ENCODE data around the gene EIF2AK2.

EIF2AK2 gene

DNA sequence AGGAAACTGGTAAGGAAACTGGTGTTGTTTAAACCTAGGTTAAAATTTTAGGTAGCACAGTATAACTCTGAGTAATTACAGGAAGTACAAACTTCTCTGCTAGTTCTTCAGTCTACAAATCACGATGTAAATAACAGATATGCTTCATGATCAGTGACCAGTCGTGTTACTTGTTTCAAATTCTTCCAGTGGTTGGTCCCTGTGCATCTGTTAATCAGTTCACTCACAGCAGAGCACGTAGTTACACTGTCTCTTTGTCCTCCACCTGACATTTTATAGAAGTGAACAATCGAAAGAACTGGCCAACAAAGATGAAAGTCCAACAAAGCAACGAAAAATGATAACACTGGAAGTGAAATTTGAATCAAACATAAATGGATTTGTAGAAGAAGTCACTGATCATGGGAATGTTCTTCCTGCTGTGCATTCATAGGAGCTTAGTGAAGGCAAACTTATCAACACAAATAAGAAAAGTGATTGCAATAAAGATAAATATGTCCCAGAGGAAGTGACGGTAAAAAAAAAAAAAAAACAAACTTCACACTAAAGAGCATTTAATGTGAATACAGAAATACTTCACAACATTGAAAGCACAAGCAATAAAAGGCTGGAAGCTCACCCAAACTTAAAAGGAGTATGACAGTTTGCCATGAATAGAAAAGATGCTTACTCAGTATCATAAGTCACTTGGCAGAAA is 7.0 kb downstream of the EIF2AK2 start:
- no peak for DNase-seq (ENCODE audit: low read depth in 1 of 2, low spot score in 1 of 2)
- no peak overlapping the region for H3K27ac ChIP-seq (replicated peaks)
- no peak overlapping the region for H3K4me3 ChIP-seq (replicated peaks; ENCODE audit: insufficient read depth, low read length)
- TF ChIP-seq SPI1 (IDR thresholded peaks at IDR 0.05; ENCODE audit: borderline replicate concordance, low read depth) (no peak), GABPA (IDR thresholded peaks at IDR 0.05; ENCODE audit: low read depth) (no peak)
- no peaks in the 10 kb centered on the region for H3K27me3 ChIP-seq (ENCODE audit: insufficient read depth, poor library complexity, severe bottlenecking)

DNA sequence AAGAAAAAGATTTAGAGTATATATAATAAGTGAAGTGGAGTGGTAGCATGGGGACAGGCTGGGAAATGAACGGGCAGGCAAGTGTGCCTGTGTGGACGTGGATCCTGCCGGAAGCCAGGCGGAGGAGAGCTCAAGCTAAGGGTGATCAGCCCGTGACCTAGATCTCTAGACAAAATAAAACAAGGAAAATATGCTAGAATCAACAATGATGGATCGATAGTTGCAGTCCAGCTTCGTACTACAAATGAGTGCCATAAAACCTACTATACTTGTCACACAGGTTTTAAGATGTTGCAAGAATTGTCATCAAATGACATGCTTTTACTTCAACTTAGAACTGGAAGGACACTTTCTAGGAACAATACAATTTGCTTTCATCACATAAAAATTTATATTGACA is 8.5 kb downstream of the EIF2AK2 start:
- Histone ChIP-seq H3K4me3 (replicated peaks; ENCODE audit: insufficient read depth, low read length) (no peak overlapping the region), H3K27me3 (ENCODE audit: insufficient read depth, poor library complexity, severe bottlenecking) (no peaks in the 10 kb centered on the region)

DNA sequence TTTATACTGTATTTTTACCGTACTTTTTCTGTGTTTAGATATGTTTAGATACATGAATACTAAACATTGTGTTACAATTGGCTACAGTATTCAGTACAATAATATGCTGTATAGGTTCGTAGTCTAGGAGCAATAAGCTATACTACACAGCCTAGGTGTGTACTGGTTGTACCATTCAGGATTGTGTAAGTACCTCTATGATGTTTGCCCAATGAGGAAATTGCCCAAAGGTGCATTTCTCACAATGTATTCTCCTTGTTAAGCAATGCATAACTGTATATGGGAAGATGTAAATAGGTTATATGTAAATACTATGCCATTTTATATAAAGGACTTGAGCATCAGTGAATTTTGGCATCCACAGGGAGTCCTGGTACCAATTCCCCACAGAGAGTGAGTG is 10.7 kb downstream of the EIF2AK2 start:
- Histone ChIP-seq H3K27me3 (ENCODE audit: insufficient read depth, poor library complexity, severe bottlenecking) (no peaks in the 10 kb centered on the region), H3K27ac (replicated peaks) (peak overlapping the region; percentile 18; the same call in 1 of the 2 replicates), H3K4me3 (replicated peaks; ENCODE audit: insufficient read depth, low read length) (no peak overlapping the region)
- DNase-seq (ENCODE audit: low read depth in 1 of 2, low spot score in 1 of 2) = peak in 1 of 2 experiments; percentile 50
- TF ChIP-seq, protein P1, sequence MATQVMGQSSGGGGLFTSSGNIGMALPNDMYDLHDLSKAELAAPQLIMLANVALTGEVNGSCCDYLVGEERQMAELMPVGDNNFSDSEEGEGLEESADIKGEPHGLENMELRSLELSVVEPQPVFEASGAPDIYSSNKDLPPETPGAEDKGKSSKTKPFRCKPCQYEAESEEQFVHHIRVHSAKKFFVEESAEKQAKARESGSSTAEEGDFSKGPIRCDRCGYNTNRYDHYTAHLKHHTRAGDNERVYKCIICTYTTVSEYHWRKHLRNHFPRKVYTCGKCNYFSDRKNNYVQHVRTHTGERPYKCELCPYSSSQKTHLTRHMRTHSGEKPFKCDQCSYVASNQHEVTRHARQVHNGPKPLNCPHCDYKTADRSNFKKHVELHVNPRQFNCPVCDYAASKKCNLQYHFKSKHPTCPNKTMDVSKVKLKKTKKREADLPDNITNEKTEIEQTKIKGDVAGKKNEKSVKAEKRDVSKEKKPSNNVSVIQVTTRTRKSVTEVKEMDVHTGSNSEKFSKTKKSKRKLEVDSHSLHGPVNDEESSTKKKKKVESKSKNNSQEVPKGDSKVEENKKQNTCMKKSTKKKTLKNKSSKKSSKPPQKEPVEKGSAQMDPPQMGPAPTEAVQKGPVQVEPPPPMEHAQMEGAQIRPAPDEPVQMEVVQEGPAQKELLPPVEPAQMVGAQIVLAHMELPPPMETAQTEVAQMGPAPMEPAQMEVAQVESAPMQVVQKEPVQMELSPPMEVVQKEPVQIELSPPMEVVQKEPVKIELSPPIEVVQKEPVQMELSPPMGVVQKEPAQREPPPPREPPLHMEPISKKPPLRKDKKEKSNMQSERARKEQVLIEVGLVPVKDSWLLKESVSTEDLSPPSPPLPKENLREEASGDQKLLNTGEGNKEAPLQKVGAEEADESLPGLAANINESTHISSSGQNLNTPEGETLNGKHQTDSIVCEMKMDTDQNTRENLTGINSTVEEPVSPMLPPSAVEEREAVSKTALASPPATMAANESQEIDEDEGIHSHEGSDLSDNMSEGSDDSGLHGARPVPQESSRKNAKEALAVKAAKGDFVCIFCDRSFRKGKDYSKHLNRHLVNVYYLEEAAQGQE (IDR thresholded peaks at IDR 0.05; ENCODE audit: insufficient replicate concordance, low read depth) = no peak
- TF ChIP-seq, protein P2, sequence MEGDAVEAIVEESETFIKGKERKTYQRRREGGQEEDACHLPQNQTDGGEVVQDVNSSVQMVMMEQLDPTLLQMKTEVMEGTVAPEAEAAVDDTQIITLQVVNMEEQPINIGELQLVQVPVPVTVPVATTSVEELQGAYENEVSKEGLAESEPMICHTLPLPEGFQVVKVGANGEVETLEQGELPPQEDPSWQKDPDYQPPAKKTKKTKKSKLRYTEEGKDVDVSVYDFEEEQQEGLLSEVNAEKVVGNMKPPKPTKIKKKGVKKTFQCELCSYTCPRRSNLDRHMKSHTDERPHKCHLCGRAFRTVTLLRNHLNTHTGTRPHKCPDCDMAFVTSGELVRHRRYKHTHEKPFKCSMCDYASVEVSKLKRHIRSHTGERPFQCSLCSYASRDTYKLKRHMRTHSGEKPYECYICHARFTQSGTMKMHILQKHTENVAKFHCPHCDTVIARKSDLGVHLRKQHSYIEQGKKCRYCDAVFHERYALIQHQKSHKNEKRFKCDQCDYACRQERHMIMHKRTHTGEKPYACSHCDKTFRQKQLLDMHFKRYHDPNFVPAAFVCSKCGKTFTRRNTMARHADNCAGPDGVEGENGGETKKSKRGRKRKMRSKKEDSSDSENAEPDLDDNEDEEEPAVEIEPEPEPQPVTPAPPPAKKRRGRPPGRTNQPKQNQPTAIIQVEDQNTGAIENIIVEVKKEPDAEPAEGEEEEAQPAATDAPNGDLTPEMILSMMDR (IDR thresholded peaks at IDR 0.05; ENCODE audit: insufficient read depth, low read length) = no peak
- TF ChIP-seq SPI1 (IDR thresholded peaks at IDR 0.05; ENCODE audit: borderline replicate concordance, low read depth) (no peak), GABPA (IDR thresholded peaks at IDR 0.05; ENCODE audit: low read depth) (no peak)

More for the DNA sequence above, 8.5 kb downstream of the EIF2AK2 start:
- DNase-seq (ENCODE audit: low read depth in 1 of 2, low spot score in 1 of 2) = no peak
- TF ChIP-seq, protein P2 (IDR thresholded peaks at IDR 0.05; ENCODE audit: insufficient read depth, low read length) = no peak
- no peak for TF ChIP-seq GABPA (IDR thresholded peaks at IDR 0.05; ENCODE audit: low read depth)
- no peak for TF ChIP-seq POLR2AphosphoS5 (IDR thresholded peaks at IDR 0.05; ENCODE audit: low read depth)
- TF ChIP-seq, protein P1 (IDR thresholded peaks at IDR 0.05; ENCODE audit: insufficient replicate concordance, low read depth) = no peak
- TF ChIP-seq SPI1 (IDR thresholded peaks at IDR 0.05; ENCODE audit: borderline replicate concordance, low read depth) = no peak
- H3K27ac ChIP-seq (replicated peaks) = no peak overlapping the region

DNA sequence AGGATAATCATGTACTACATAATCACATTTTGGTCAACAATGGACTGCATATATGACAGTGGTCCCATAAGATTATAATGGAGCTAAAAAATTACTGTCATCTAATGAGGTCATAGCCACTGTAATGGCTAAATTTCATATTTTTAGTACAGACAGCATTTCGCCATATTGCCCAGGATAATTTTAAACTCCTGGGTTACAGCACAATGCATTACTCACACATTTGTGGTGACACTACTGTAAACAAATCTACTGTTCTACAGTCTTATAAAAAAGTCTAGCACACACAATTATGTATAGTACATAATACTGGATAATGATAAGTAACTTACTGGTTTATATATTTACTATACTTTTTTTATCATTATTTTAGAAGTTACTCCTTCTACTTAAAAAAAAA is 12.8 kb downstream of the EIF2AK2 start:
- Histone ChIP-seq H3K4me3 (replicated peaks; ENCODE audit: insufficient read depth, low read length) (no peak overlapping the region), H3K27me3 (ENCODE audit: insufficient read depth, poor library complexity, severe bottlenecking) (no peaks in the 10 kb centered on the region), H3K27ac (replicated peaks) (no peak overlapping the region)
- DNase-seq (ENCODE audit: low read depth in 1 of 2, low spot score in 1 of 2) = no peak
- TF ChIP-seq, protein P2 (IDR thresholded peaks at IDR 0.05; ENCODE audit: insufficient read depth, low read length) = no peak
- TF ChIP-seq, protein P1 (IDR thresholded peaks at IDR 0.05; ENCODE audit: insufficient replicate concordance, low read depth) = no peak
- TF ChIP-seq GABPA (IDR thresholded peaks at IDR 0.05; ENCODE audit: low read depth) (no peak), SPI1 (IDR thresholded peaks at IDR 0.05; ENCODE audit: borderline replicate concordance, low read depth) (no peak), POLR2AphosphoS5 (IDR thresholded peaks at IDR 0.05; ENCODE audit: low read depth) (no peak)
